ENCODE results near the gene SF3B5. TPM values are rescaled to one million over a fixed set of nuclear protein-coding genes. Genes with fewer than 3 reads are reported as not detected.

The SF3B5 gene
- total RNA-seq, 2 experiments from 2014 or later = 113 to 124 TPM

DNA sequence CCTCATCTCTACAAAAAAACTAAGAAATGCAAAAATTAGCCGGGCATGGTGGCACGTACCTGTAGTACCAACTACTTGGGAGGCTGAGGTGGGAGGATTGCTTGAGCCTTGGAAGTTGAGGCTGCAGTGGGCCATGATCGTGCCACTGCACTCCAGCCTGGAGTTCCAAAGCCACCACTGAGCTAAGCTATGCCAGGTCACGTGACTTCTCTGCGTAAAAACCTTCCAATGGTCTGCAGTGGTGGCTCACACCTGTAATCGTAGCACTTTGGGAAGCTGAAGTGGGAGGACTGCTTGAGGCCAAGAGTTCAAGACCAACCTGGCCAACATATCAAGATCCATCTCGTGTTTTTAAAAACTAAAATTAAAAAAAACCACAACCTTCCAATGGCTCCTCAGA lies 1.7 kb downstream of the SF3B5 start:
- H3K27me3 Mint-ChIP-seq = no peaks in the 10 kb centered on the region
- DNase-seq (no peak), ATAC-seq (ENCODE audit: poor library complexity) (no peak)
- H3K27ac Mint-ChIP-seq = peak overlapping the region; percentile 96
- ChIA-PET POLR2A (interaction anchor here (1.5 to 5.8 kb wide), 3 partner anchors 30 to 39 kb away, joined by 5 to 66 read pairs (median 28); no protein-coding TSS in a partner anchor), CTCF (interaction anchor here (1.2 to 1.6 kb wide), 2 partner anchors 125 to 380 kb away, joined by 3 to 5 read pairs; no protein-coding TSS in a partner anchor)
- no peak for TF ChIP-seq CTCF (IDR thresholded peaks at IDR 0.05)
- H3K36me3 Mint-ChIP-seq (ENCODE audit: low read depth) = peaks cover 15% of the 10 kb centered on the region
- no peak overlapping the region for H3K4me3 ChIP-seq (ENCODE audit: low read length)
- H3K27ac ChIP-seq (ENCODE audit: low read depth in 1 of 2, low read length in 2 of 2) = no peak overlapping the region
- no peaks in the 10 kb centered on the region for H3K27me3 ChIP-seq (ENCODE audit: control insufficient read depth in 1 of 2, insufficient read depth in 2 of 2, low read length in 2 of 2)
- peaks cover 4% of the 10 kb centered on the region for H3K36me3 ChIP-seq (ENCODE audit: insufficient read depth, low read length)
- H3K9me3 ChIP-seq (ENCODE audit: control insufficient read depth in 1 of 2, insufficient read depth in 1 of 2, low read length in 2 of 2) = no peaks in the 10 kb centered on the region
- peak overlapping the region; percentile 98 for H3K4me3 Mint-ChIP-seq
- H3K9me3 Mint-ChIP-seq = no peaks in the 10 kb centered on the region
- peaks cover 24% of the 10 kb centered on the region for H3K4me1 ChIP-seq (ENCODE audit: insufficient read depth, low read length)
- intact Hi-C loops (cut with DNase I, micrococcal nuclease) = loop anchor here (2.0 to 10.0 kb wide), 5 partner anchors 29 to 1949 kb away; partner anchors contain the start of genes FBXO30 (in 1 of the 2), NMBR (in 1 of the 2) and VTA1 (in 1 of the 2)
- peaks cover 30% of the 10 kb centered on the region for H3K4me1 Mint-ChIP-seq (ENCODE audit: low read depth)

GRCh38 chr6:144093236-144093635 lies 2.1 kb downstream of the SF3B5 start:
- Mint-ChIP-seq H3K36me3 (ENCODE audit: low read depth) (peaks cover 15% of the 10 kb centered on the region), H3K4me3 (peak overlapping the region; percentile 98), H3K27ac (no peak overlapping the region), H3K9me3 (no peaks in the 10 kb centered on the region), H3K27me3 (no peaks in the 10 kb centered on the region), H3K4me1 (ENCODE audit: low read depth) (peaks cover 30% of the 10 kb centered on the region)
- POLR2A ChIA-PET = interaction anchor here (1.5 to 5.8 kb wide), 2 partner anchors 29 to 38 kb away, joined by 5 to 66 read pairs; no protein-coding TSS in a partner anchor
- no peak overlapping the region for H3K27ac ChIP-seq (ENCODE audit: low read depth in 1 of 2, low read length in 2 of 2)
- H3K9me3 ChIP-seq (ENCODE audit: control insufficient read depth in 1 of 2, insufficient read depth in 1 of 2, low read length in 2 of 2) = no peaks in the 10 kb centered on the region
- ATAC-seq (ENCODE audit: poor library complexity) (no peak), DNase-seq (no peak)
- no peak overlapping the region for H3K4me3 ChIP-seq (ENCODE audit: low read length)
- H3K4me1 ChIP-seq (ENCODE audit: insufficient read depth, low read length) = peaks cover 24% of the 10 kb centered on the region
- H3K36me3 ChIP-seq (ENCODE audit: insufficient read depth, low read length) = peaks cover 4% of the 10 kb centered on the region
- intact Hi-C loops (cut with DNase I, micrococcal nuclease) = loop anchor here (10.0 kb wide), 3 partner anchors 518 to 1948 kb away; partner anchors contain the start of genes FBXO30 (in 1 of the 2), NMBR (in 1 of the 2) and VTA1 (in 1 of the 2)
- CTCF ChIA-PET = interaction anchor here (1.6 kb wide), 1 partner anchor 125 kb away, joined by 5 read pairs; no protein-coding TSS in a partner anchor
- TF ChIP-seq CTCF (IDR thresholded peaks at IDR 0.05) = no peak
- no peaks in the 10 kb centered on the region for H3K27me3 ChIP-seq (ENCODE audit: control insufficient read depth in 1 of 2, insufficient read depth in 2 of 2, low read length in 2 of 2)

GRCh38 chr6:144090384-144090783 lies 5.0 kb downstream of the SF3B5 start:
- Histone ChIP-seq H3K4me3 (ENCODE audit: low read length) (no peak overlapping the region), H3K36me3 (ENCODE audit: insufficient read depth, low read length) (peaks cover 4% of the 10 kb centered on the region), H3K27ac (ENCODE audit: low read depth in 1 of 2, low read length in 2 of 2) (no peak overlapping the region), H3K9me3 (ENCODE audit: control insufficient read depth in 1 of 2, insufficient read depth in 1 of 2, low read length in 2 of 2) (no peaks in the 10 kb centered on the region), H3K4me1 (ENCODE audit: insufficient read depth, low read length) (peaks cover 18% of the 10 kb centered on the region), H3K27me3 (ENCODE audit: control insufficient read depth in 1 of 2, insufficient read depth in 2 of 2, low read length in 2 of 2) (no peaks in the 10 kb centered on the region)
- ATAC-seq (ENCODE audit: poor library complexity) (no peak), DNase-seq (no peak)
- intact Hi-C loops (cut with DNase I, micrococcal nuclease) = loop anchor here (10.0 kb wide), 3 partner anchors 516 to 1946 kb away; partner anchors contain the start of genes FBXO30 (in 1 of the 2), NMBR (in 1 of the 2) and VTA1 (in 1 of the 2)
- ChIA-PET CTCF (no interaction called here), POLR2A (interaction anchor here (1.1 to 1.2 kb wide), 2 partner anchors 35 to 230 kb away, joined by 3 read pairs; no protein-coding TSS in a partner anchor)
- H3K4me1 Mint-ChIP-seq (ENCODE audit: low read depth) = peaks cover 20% of the 10 kb centered on the region
- no peaks in the 10 kb centered on the region for H3K27me3 Mint-ChIP-seq
- H3K4me3 Mint-ChIP-seq = no peak overlapping the region
- no peaks in the 10 kb centered on the region for H3K9me3 Mint-ChIP-seq
- H3K36me3 Mint-ChIP-seq (ENCODE audit: low read depth) = peaks cover 10% of the 10 kb centered on the region
- no peak for TF ChIP-seq CTCF (IDR thresholded peaks at IDR 0.05)
- H3K27ac Mint-ChIP-seq = no peak overlapping the region
